ENCODE results near the gene TJP2. TPM values are rescaled to one million over a fixed set of nuclear protein-coding genes. Genes with fewer than 3 reads are reported as not detected.

Gene TJP2
- total RNA-seq, 1 experiment from 2014 or later: 106 TPM

DNA sequence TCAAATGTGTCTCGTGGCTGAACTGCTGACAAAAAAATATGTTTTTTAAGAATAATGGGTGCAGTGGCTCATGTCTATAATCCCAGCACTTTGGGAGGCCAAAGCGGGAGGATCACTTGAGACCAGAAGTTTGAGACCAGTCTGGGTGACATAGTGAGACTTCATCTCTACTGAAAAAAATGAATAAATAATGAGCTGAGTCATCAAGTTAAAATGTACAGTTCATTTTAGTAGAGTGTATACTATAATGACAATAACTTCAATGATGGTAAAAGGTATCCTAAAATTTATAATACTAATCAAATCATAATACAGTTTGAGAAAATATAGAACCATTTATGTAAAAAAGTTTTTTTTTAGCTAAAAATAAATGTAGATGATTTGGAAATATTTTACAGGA, 37.9 kb upstream of the TJP2 start:
- no TSS peak for BruUV-seq (replicated peaks)
- TF ChIP-seq EZH2phosphoT487 (IDR thresholded peaks at IDR 0.05; ENCODE audit: borderline replicate concordance, low read length) (no peak), EZH2 (IDR thresholded peaks at IDR 0.05; ENCODE audit: low read length, unreplicated experiment) (no peak)
- TF ChIP-seq, protein P1, sequence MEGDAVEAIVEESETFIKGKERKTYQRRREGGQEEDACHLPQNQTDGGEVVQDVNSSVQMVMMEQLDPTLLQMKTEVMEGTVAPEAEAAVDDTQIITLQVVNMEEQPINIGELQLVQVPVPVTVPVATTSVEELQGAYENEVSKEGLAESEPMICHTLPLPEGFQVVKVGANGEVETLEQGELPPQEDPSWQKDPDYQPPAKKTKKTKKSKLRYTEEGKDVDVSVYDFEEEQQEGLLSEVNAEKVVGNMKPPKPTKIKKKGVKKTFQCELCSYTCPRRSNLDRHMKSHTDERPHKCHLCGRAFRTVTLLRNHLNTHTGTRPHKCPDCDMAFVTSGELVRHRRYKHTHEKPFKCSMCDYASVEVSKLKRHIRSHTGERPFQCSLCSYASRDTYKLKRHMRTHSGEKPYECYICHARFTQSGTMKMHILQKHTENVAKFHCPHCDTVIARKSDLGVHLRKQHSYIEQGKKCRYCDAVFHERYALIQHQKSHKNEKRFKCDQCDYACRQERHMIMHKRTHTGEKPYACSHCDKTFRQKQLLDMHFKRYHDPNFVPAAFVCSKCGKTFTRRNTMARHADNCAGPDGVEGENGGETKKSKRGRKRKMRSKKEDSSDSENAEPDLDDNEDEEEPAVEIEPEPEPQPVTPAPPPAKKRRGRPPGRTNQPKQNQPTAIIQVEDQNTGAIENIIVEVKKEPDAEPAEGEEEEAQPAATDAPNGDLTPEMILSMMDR (conservative IDR thresholded peaks at IDR 0.05; ENCODE audit: low read depth, low read length): no peak
- no peaks in the 10 kb centered on the region for H3F3A ChIP-seq (ENCODE audit: low read length, unreplicated experiment)
- no peaks in the 10 kb centered on the region for H3K9me3 ChIP-seq (ENCODE audit: low read length)
- H3K4me2 ChIP-seq (ENCODE audit: low read length): no peak overlapping the region
- H3K79me2 ChIP-seq (ENCODE audit: low read length): peaks cover 82% of the 10 kb centered on the region
- no peak overlapping the region for H3K4me3 ChIP-seq (ENCODE audit: low read length)
- no peaks in the 10 kb centered on the region for H4K20me1 ChIP-seq (ENCODE audit: low read length)
- intact Hi-C loops (cut with micrococcal nuclease): no loop called here
- no peak overlapping the region for H2AFZ ChIP-seq (ENCODE audit: low read length)
- H3K27me3 ChIP-seq (ENCODE audit: low read length): no peaks in the 10 kb centered on the region
- ChIA-PET CTCF (interaction anchor here (0.7 kb wide), 1 partner anchor 14 kb away, joined by 3 read pairs; no protein-coding TSS in a partner anchor), POLR2A (ENCODE audit: unreplicated experiment) (no interaction called here)
- peaks cover 6% of the 10 kb centered on the region; the same call in 1 of the 2 replicates for H3K36me3 ChIP-seq (ENCODE audit: low read depth, low read length)
- H3K9me2 ChIP-seq (replicated peaks; ENCODE audit: low read length): no peaks in the 10 kb centered on the region
- no peak overlapping the region for H3K27ac ChIP-seq (ENCODE audit: low read length)
- ATAC-seq (no peak; the same call in 1 of the 2 replicates), DNase-seq (no peak)
- H3K4me1 ChIP-seq (ENCODE audit: insufficient read depth, low read length): peaks cover 9% of the 10 kb centered on the region
- H3K9ac ChIP-seq (ENCODE audit: low read length): no peak overlapping the region

DNA sequence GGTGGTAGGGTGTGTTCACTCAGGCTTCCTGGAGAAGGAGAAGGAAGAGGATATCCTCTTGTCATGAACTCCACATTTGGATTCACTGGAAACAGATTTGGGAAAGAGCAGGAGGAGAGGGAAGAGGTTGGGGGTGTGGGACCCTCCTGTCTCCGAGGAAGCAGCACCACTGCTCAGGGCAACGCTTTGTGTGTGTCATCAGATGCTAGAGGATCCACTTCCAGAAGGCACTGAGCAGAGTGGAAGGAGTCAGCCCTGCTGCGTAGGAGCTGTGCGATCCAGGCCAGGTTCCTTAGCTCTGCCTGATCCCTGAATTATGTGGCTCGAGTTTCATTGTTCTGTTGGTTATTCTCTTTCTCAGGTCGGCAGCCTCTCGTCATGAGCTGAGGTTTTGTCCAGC, 37.3 kb upstream of the TJP2 start:
- no TSS peak for BruUV-seq (replicated peaks)
- Histone ChIP-seq H3K27me3 (ENCODE audit: low read length) (no peaks in the 10 kb centered on the region), H3K27ac (ENCODE audit: low read length) (no peak overlapping the region), H3F3A (ENCODE audit: low read length, unreplicated experiment) (no peaks in the 10 kb centered on the region), H3K9me3 (ENCODE audit: low read length) (no peaks in the 10 kb centered on the region), H4K20me1 (ENCODE audit: low read length) (no peaks in the 10 kb centered on the region; the same call in 1 of the 2 replicates), H3K4me2 (ENCODE audit: low read length) (no peak overlapping the region), H3K79me2 (ENCODE audit: low read length) (peaks cover 80% of the 10 kb centered on the region), H3K36me3 (ENCODE audit: low read depth, low read length) (peaks cover 6% of the 10 kb centered on the region; the same call in 1 of the 2 replicates), H3K9me2 (replicated peaks; ENCODE audit: low read length) (no peaks in the 10 kb centered on the region), H3K4me1 (ENCODE audit: insufficient read depth, low read length) (peaks cover 3% of the 10 kb centered on the region; the same call in 1 of the 2 replicates), H3K9ac (ENCODE audit: low read length) (no peak overlapping the region), H3K4me3 (ENCODE audit: low read length) (no peak overlapping the region), H2AFZ (ENCODE audit: low read length) (no peak overlapping the region)
- CTCF ChIA-PET: no interaction called here
- no peak for ATAC-seq
- POLR2A ChIA-PET (ENCODE audit: unreplicated experiment): no interaction called here
- DNase-seq: no peak
- intact Hi-C loops (cut with micrococcal nuclease): no loop called here
- TF ChIP-seq EZH2phosphoT487 (IDR thresholded peaks at IDR 0.05; ENCODE audit: borderline replicate concordance, low read length) (no peak), EZH2 (IDR thresholded peaks at IDR 0.05; ENCODE audit: low read length, unreplicated experiment) (no peak)
- TF ChIP-seq, protein P1 (conservative IDR thresholded peaks at IDR 0.05; ENCODE audit: low read depth, low read length): no peak

DNA sequence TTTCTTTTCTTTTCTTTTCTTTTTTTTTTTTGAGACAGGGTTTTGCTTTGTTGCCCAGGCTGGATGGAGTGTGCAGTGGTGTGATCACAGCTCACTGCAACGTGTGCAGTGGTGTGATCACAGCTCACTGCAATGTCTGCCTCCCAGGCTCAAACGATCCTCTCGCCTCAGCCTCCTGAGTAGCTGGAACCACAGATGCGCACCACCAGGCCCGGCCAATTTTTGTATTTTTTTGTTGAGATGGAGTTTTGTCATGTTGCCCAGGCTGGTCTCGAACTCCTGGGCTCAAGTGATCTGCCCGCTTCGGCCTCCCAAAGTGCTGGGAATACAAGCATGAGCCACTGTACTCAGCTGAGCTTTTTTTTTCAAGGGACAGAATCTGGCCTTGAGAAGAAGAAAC, 36.8 kb upstream of the TJP2 start:
- Histone ChIP-seq H3K9me2 (replicated peaks; ENCODE audit: low read length) (no peaks in the 10 kb centered on the region), H3K27ac (ENCODE audit: low read length) (no peak overlapping the region), H3K4me2 (ENCODE audit: low read length) (no peak overlapping the region), H4K20me1 (ENCODE audit: low read length) (no peaks in the 10 kb centered on the region; the same call in 1 of the 2 replicates), H3K4me1 (ENCODE audit: insufficient read depth, low read length) (peaks cover 4% of the 10 kb centered on the region), H3K36me3 (ENCODE audit: low read depth, low read length) (peaks cover 6% of the 10 kb centered on the region; the same call in 1 of the 2 replicates), H3K79me2 (ENCODE audit: low read length) (peaks cover 80% of the 10 kb centered on the region), H3K9ac (ENCODE audit: low read length) (no peak overlapping the region), H3K9me3 (ENCODE audit: low read length) (no peaks in the 10 kb centered on the region), H3F3A (ENCODE audit: low read length, unreplicated experiment) (no peaks in the 10 kb centered on the region), H3K4me3 (ENCODE audit: low read length) (no peak overlapping the region), H3K27me3 (ENCODE audit: low read length) (no peaks in the 10 kb centered on the region), H2AFZ (ENCODE audit: low read length) (no peak overlapping the region)
- ChIA-PET CTCF (no interaction called here), POLR2A (ENCODE audit: unreplicated experiment) (no interaction called here)
- BruUV-seq (replicated peaks): no TSS peak
- ATAC-seq: no peak
- intact Hi-C loops (cut with micrococcal nuclease): no loop called here
- DNase-seq: no peak
- TF ChIP-seq, protein P1 (conservative IDR thresholded peaks at IDR 0.05; ENCODE audit: low read depth, low read length): no peak
- no peak for TF ChIP-seq EZH2 (IDR thresholded peaks at IDR 0.05; ENCODE audit: low read length, unreplicated experiment)
- TF ChIP-seq EZH2phosphoT487 (IDR thresholded peaks at IDR 0.05; ENCODE audit: borderline replicate concordance, low read length): no peak

Data from PC-3 (cell line).